Hepatocyte (in vitro differentiated cells): ENCODE data around the gene DXO. TPM values are rescaled to one million over a fixed set of nuclear protein-coding genes. Genes with fewer than 3 reads are reported as not detected.

Source experiments
- DNase-seq: peaks from one replicate; pipeline ENCODE4 v3.0.0-alpha.2; 2016; ENCODE audit warnings: low spot score
- H2AFZ ChIP-seq: fragments of 200-600 bp; sonication (generic); 2 replicates; pipeline ENCODE4 v1.6.0; 2016; ENCODE audit warnings: antibody characterized with exemption, mild to moderate bottlenecking
- H3K27ac ChIP-seq: fragments of 200-600 bp; sonication (generic); 2 replicates; pipeline ENCODE4 v1.5.1; 2016; ENCODE audit warnings: mild to moderate bottlenecking
- H3K27me3 ChIP-seq: fragments of 200-600 bp; sonication (generic); 2 replicates; pipeline ENCODE4 v1.6.1; 2016
- H3K36me3 ChIP-seq: fragments of 200-600 bp; sonication (generic); replicated peaks from 2 replicates; pipeline ENCODE4 v1.5.1; 2016; ENCODE audit warnings: low read depth; ENCODE audit not compliant: insufficient read depth
- H3K4me1 ChIP-seq: fragments of 200-600 bp; sonication (generic); 2 replicates; pipeline ENCODE4 v1.5.1; 2016; ENCODE audit warnings: mild to moderate bottlenecking, moderate library complexity; ENCODE audit not compliant: insufficient read depth
- H3K4me2 ChIP-seq: fragments of 200-600 bp; sonication (generic); 2 replicates; pipeline ENCODE4 v1.6.0; 2016
- H3K4me3 ChIP-seq: fragments of 200-600 bp; sonication (generic); 2 replicates; pipeline ENCODE4 v1.5.1; 2016; ENCODE audit warnings: mild to moderate bottlenecking
- H3K79me2 ChIP-seq: fragments of 200-600 bp; sonication (generic); 2 replicates; pipeline ENCODE4 v1.6.0; 2017; ENCODE audit warnings: mild to moderate bottlenecking
- H3K9me2 ChIP-seq: fragments of 200-600 bp; sonication (generic); replicated peaks from 2 replicates; pipeline ENCODE4 v1.6.0; 2017; ENCODE audit warnings: mild to moderate bottlenecking; ENCODE audit not compliant: insufficient read depth
- H3K9me3 ChIP-seq: fragments of 200-600 bp; sonication (generic); 2 replicates; pipeline ENCODE4 v1.5.1; 2016; ENCODE audit warnings: low read depth, mild to moderate bottlenecking
- H4K20me1 ChIP-seq: fragments of 200-600 bp; sonication (generic); 2 replicates; pipeline ENCODE4 v1.6.0; 2016; ENCODE audit warnings: mild to moderate bottlenecking; ENCODE audit not compliant: insufficient read depth, poor library complexity, severe bottlenecking
- CTCF ChIP-seq: fragments of 200-600 bp; sonication (generic); IDR thresholded peaks from 2 replicates; pipeline ENCODE4 v1.5.1; 2016; ENCODE audit warnings: antibody characterized with exemption, mild to moderate bottlenecking; ENCODE audit not compliant: poor library complexity
- EZH2 ChIP-seq: fragments of 200-600 bp; sonication (generic); IDR thresholded peaks from 2 replicates; pipeline ENCODE4 v1.6.1; 2016; ENCODE audit warnings: antibody characterized with exemption, mild to moderate bottlenecking, borderline replicate concordance
- EZH2phosphoT487 ChIP-seq: fragments of 200-600 bp; sonication (generic); IDR thresholded peaks from one replicate; pipeline ENCODE4 v1.6.1; 2018; ENCODE audit warnings: antibody characterized with exemption, mild to moderate bottlenecking, low read depth, moderate library complexity; ENCODE audit not compliant: unreplicated experiment, severe bottlenecking
- WGBS: methylation state at CpG from one replicate; pipeline ENCODE4 v1.1.6; 2016; ENCODE audit warnings: low lambda C conversion rate; ENCODE audit errors: missing lambda C conversion rate; 5-methylcytosine and 5-hydroxymethylcytosine counted together
- polyA plus RNA-seq: library from polyadenylated mRNA; unstranded; fragments of >200 nt; fragmentation: Nextera tagmentation; extraction: Ambion mirVana; gene quantifications from 2 replicates; pipeline ENCODE4 v1.2.1, GENCODE V29; 2016
- total RNA-seq: library from RNA; depleted of rRNA; stranded (reverse); fragments of >200 nt; gene quantifications from 2 replicates; pipeline ENCODE4 v1.2.3, GENCODE V29; 2014

The DXO gene
- total and polyA plus RNA-seq, 2 experiments from 2014 or later: 22.2 to 39.3 TPM

- Histone ChIP-seq H3K4me1 (peaks cover 12% of the 10 kb centered on the region), H3K27ac (peak overlapping the region; percentile 95), H2AFZ (no peak overlapping the region), H3K4me3 (no peak overlapping the region), H3K9me2 (no peaks in the 10 kb centered on the region), H3K36me3 (no peaks in the 10 kb centered on the region), H3K79me2 (peaks cover 4% of the 10 kb centered on the region), H3K4me2 (peak overlapping the region; percentile 72), H3K9me3 (no peaks in the 10 kb centered on the region), H3K27me3 (no peaks in the 10 kb centered on the region), H4K20me1 (no peaks in the 10 kb centered on the region)
- no peak for TF ChIP-seq CTCF
- no peak for TF ChIP-seq EZH2
- no peak for TF ChIP-seq EZH2phosphoT487
- no peak for DNase-seq
- WGBS: 78% methylated on average over 11 of the region's 11 CpGs
These were observed 25.5 kb downstream of the DXO start for GRCh38 chr6:31946370-31946885.

GRCh38 chr6:31945507-31946369, 26.2 kb downstream of the DXO start, which contains the start of gene CFB:
Gene CFB, plus strand, starts transcription at chr6:31946095. Its CDS starts 127 bp downstream, at chr6:31946222.
- Histone ChIP-seq H3K4me1 (peaks cover 19% of the 10 kb centered on the region), H3K9me2 (no peaks in the 10 kb centered on the region), H3K27me3 (no peaks in the 10 kb centered on the region), H3K4me2 (peak within 1 kb of the TSS; percentile 72), H2AFZ (no peak within 1 kb of the TSS), H3K79me2 (peaks cover 4% of the 10 kb centered on the region), H3K36me3 (no peaks in the 10 kb centered on the region), H3K27ac (peak within 1 kb of the TSS; percentile 95), H3K9me3 (no peaks in the 10 kb centered on the region), H3K4me3 (no peak within 1 kb of the TSS), H4K20me1 (no peaks in the 10 kb centered on the region)
- TF ChIP-seq EZH2phosphoT487 (no peak), CTCF (no peak), EZH2 (no peak)
- DNase-seq: peak; percentile 89
- 44% methylated on average over 11 of the region's 11 CpGs for WGBS

GRCh38 chr6:31945154-31945506, 26.8 kb downstream of the DXO start:
- H3K9me3 ChIP-seq: no peaks in the 10 kb centered on the region
- no peak for TF ChIP-seq EZH2phosphoT487
- TF ChIP-seq EZH2: no peak
- TF ChIP-seq CTCF: no peak
- H3K4me2 ChIP-seq: peak overlapping the region; percentile 50
- H3K27ac ChIP-seq: peak overlapping the region; percentile 95
- peaks cover 4% of the 10 kb centered on the region for H3K79me2 ChIP-seq
- H3K4me1 ChIP-seq: peaks cover 23% of the 10 kb centered on the region
- 87% methylated on average over 9 of the region's 9 CpGs for WGBS
- H4K20me1 ChIP-seq: no peaks in the 10 kb centered on the region
- DNase-seq: no peak
- no peak overlapping the region for H3K4me3 ChIP-seq
- H3K36me3 ChIP-seq: no peaks in the 10 kb centered on the region
- no peaks in the 10 kb centered on the region for H3K27me3 ChIP-seq
- H3K9me2 ChIP-seq: no peaks in the 10 kb centered on the region
- H2AFZ ChIP-seq: no peak overlapping the region
